NCI-H345 treated with DMSO at 0.1 percent for 48 hours (cell line): ENCODE data around the gene LRRC32.

Source experiments
- DNase-seq: peaks from one replicate; lab custom pipeline; 2025; ENCODE audit not compliant: unreplicated experiment; lab: John Stamatoyannopoulos, UW

Gene LRRC32

DNA sequence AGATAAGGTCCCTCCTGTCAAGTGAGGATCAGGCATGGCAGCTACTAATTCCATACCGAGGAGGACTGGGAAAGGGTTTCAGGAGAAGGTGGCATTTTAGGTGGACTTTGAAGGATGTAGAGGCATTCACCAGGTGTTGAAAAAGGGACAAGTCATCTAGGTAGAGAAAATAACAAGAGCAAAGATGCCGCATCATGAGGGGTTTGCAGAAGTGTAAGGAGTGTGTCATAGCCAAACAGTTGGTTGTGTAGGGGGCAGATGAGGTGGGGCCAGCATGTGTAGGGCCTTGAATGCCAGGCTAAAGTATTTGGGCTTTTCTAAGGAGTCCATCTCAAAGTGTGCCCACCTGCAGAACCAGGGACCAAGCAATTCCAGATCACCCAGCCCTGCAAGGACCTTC, 11.6 kb upstream of the LRRC32 start:
- DNase-seq, result no peak

DNA sequence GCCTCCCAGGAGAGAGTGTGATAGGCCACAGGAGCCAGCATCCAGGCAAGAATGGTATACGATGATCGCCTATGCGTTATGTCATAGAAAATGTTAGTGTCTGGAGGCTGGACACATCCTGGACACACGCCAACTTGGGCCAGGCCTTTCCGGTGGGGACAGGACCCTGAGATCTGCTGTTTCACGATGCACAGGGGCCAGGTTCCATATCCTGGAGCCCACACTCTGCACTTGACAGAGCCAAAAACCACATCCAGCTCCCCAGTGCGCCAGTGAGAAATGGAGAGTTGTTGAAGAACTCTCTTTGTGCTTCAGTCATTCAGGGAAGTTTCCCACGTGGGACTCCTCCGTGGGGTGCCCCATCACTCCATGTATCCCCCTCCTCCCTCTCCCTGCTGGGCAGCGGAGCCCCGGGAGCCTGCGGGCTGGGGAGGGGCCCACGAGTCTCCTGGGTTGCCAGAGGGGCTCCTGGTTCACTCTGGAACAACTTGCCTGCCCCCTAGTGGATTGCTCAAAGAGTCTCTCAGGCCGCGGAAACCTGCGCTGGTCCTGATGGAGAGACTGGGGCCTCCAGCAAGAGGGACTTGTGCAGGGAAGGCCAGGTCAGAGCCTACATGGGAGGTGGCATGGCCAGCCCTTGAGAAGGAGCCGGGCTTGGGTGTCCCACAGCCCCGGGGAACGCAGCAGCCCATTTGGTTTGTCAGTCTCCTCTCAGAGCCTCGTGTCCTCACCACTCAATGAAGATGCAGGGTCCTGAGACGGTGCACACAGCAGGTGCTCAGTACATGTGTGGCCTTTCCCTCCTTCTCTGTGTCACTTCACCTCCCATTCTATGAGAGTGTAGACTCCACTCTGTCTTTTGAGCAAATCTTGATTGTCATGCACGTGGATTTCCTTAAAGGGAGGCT, 10.2 kb upstream of the LRRC32 start:
- peak; percentile 48 for DNase-seq

DNA sequence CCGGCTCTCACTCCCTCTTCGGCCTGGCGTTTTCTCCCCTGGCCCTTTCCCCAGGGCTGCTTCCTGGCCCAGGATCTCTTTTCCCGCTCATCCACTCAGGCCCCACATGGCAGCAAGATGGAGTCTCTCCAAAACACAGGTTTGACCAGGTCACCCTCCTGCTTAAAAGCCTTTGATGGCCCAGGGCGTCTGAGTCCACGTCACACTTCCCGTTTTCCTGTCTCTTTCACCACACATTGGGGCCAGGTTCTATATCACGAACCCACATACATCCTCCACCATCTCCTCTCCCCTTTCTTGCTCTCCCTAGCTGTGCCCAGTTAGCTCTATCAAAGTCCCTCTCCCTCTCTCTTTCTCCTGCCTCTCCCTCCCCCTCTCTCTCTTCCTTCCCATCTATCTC, 7.8 kb upstream of the LRRC32 start:
- no peak for DNase-seq

DNA sequence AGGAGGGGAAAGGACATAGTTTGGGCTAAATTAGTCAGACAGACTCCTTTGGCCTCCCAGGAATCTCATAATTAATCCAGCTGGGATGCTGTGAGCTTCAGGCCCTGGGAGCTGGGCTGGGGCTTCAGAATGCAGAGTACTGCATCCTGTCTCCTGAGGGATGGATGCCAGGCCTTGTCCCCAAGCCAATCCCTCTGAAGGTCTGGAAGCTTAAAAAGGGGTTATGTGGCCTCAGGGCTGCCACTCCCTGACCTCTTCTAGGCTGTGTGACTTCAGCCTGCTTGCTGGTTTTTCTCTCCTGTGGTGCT, 6.9 kb upstream of the LRRC32 start:
- DNase-seq, result no peak

DNA sequence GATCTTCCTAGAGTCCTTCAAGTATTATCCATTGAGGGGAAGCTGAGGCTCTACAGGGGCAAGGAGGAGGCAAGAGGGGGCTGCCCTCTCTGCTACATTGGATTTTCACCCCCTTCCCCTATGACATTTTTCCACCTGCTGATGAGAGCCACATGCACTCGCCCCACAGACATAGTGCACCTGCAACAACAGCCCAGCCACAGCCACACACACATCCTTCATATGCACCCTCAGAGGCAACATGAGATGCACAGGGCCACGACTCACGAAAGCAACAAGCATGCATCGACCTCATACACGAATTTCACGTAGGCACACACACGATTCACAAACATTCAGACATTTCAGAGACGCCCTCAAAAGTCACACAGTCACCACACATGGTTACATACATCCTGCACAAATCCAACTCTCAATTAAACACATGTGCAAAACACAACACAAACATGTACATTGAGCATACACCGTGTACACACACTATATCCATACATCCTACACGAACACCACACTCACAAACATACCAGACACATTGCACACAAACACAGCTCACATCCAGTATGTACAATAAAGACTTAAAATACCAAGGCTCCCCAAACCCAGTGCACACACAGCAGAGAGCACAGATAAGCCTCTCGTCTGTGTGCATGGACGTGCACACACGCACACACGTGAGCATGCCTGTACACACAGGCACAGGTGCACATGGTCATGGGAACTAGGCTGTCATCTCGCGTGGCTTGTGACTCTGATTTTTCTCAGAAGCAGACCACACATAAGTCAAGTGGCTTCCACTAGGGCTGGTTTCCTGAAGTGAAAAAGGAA, 6.3 kb upstream of the LRRC32 start:
- DNase-seq, result no peak

DNA sequence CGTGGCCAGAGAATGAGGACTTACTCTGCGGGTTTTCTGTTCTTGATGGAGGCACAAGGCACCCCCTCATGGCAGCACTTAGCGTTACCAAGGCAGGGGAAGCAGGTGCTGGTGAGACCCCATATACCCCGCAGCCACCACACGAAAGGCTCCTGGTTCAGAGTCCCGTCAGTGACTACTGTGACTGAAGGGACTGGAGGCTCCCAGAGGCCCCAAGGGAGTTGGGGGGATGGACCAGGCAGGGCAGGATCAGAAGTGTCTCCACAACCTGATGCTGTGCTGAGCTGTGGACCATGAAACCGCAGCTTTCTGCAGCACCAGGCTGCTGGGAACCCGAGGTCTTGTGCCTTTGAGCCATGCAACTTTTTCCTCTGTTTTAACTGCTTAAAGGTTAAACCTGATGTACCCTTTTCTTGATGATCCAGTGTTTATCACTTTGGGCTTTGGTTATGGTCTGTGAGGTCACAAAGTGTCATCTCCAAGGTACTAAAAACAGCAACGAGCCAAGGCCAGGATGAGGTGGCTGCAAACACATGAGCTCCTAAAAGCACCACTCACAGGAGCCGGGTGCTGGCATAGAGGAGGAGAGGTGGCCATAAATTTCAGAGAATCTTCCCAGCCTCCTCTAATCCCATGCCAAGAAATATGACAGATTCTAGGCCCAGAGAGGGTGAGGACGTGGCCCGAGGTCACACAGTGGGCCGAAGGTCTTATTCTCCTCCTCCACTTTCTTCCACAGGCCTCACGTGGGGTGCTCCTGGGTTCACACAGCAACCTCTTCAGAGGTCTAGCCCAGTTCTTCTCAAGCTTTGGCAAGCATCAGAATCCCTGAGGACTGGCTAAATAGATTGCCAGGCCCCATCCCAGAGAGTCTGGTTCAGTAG, 4.2 kb upstream of the LRRC32 start:
- no peak for DNase-seq

DNA sequence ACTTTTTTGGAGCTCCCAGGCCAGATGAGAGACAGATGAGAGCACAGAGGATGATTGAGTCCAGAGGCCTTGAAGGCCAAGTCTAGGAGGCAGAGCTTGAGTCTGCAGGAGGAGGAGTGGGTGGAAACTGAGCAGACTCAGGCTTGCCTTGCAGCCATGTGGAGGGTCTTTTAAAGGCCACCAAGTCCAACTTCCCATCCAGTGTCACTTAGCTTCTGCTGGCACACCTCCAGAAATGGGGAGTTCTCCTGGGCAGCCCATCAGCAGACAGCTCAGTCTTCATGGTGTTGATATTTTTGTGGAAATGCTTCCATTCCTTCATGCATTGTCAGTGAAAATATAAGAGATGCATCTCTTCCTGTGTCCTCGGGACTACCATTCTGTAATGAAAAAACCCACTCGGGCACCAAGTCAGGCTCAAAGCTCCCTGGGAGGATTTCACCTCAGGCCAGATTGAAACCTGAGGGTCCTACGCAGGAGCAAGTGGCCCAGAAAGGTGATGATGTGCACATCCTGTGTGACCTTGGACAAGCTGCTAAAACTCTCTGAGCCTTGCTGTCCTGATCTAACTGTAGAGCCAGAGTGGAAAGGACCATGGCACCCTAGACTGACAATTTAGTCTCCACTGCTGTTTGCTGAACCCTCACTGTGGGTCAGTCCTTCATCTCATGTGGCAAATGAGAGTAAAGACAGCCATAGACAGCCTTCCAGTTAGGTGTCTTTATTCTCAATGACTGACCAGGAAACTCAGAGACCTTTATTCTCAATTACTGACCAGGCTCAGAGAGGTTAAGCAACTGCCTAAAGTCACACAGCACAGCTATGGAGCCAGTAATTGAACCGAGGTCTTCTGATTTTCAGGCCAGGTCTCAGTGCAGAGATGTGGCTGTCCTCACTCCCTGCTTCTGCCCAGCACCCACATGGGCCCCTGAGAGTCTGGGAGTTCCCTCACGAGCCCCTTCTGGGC, 2.9 kb upstream of the LRRC32 start:
- no peak for DNase-seq

DNA sequence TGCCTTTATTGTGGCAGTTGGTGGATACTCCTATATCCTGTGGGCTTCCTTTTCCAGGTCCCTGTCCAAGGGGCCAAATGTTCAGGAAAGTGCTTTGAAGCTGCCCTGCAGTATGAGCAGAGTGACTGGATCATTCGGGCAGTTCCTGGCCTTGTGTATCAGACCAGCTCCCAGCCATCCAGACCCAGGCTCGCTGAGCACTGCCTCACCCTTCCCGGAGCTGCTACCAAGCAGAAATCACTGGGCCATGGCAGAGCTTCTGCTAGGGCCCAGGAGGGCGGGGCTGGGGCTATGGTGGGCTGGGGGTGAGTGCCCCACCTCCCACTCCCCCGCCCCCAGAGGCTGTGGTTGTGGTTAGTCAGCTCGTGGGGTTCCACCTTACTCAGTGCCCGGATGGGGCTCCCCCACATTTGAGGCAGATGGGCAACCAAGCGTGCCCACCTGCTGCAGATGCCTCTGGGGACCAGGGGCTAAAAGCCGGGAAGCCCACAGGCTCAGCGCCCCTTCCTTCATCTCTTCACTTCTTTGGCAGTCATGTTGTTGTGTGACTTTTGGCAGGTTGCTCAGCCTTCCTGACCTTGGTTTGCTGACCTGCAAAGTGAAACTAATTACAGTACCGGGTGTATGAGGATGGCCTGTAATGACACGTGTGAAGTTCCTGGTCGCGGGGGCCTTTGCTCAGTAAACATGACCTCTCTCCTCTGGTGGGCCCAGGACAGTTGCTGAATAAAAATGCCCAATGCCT, 2.1 kb upstream of the LRRC32 start:
- DNase-seq, result no peak

DNA sequence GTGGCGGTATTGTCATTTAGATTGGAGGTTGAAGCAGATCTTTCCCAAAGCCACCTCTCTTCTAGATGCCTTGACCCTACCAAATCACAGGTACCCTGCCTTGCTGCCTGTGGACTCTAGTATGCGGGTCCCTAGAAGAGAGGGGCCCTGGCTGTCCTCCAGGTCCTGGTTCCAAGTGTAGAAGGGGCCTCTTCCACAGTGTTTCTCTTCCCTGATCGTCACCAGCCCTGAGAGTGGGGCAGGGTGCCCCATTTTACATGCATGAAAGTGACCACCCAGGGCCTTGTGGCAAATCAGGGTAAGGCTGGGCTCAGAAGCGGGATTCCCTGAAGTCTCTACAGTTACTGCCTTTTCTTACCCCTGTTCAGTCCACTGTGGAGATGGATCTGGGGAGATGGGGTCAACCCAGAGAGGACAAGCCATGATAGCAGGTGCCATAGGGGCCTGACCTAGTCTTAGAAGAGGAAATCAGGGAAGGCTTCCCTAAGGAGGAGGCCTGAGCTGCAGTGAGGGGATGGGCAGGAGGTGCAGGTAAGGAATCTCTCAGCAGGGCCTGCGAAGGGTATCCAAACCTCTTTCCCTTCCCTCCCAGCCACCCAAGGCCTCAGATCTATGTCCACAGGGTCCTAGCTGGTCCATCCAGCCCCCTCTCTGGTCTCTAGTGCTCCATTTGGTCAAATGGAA, 1.2 kb upstream of the LRRC32 start:
- DNase-seq, result no peak

DNA sequence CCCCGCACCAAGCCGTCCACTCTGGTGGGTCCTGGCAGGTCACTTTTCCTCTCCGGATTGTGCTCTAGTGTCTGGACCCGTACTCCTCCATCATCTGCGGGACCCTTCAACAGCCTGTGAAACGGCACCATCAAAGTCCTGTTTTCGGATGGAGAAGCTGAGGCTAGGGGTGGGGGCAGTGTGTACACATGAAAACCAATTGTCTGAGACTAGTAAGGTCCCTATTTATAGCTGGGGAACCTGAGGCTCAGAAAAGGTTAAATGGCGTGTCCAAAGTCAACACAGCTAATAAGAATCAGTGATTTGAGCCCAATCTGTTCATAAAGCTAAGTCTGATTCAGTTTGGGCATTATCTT, 668 bp upstream of the LRRC32 start:
- no peak for DNase-seq

DNA sequence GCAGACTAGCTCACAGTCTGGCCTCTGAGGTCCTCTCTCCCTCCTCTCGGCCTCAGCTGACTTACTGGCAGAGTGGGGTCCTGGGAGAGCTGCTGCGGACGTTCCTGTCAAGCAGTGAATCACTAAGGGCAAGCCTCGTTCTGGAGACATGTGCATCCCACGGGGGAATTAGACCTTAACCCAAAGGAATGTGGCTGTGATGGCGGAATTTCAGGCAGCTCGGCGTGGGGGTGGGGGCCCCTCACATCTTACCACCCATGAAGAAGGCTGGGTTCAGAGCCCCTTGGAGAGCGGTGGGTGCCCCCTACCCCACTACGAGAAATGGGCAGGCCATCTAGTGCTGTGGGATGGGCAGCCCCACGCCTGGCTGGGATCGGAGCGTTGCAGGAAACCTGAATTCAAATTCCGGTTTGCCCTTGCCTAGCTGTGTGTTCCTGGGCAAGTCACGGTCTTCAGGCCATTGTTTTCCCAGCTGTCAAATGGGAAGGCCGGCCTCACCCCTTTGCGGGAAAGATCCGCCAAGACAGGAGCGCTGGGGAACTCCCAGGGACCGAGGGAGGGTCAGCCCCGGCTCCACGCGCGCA, 554 bp downstream of the LRRC32 start:
- no peak for DNase-seq

DNA sequence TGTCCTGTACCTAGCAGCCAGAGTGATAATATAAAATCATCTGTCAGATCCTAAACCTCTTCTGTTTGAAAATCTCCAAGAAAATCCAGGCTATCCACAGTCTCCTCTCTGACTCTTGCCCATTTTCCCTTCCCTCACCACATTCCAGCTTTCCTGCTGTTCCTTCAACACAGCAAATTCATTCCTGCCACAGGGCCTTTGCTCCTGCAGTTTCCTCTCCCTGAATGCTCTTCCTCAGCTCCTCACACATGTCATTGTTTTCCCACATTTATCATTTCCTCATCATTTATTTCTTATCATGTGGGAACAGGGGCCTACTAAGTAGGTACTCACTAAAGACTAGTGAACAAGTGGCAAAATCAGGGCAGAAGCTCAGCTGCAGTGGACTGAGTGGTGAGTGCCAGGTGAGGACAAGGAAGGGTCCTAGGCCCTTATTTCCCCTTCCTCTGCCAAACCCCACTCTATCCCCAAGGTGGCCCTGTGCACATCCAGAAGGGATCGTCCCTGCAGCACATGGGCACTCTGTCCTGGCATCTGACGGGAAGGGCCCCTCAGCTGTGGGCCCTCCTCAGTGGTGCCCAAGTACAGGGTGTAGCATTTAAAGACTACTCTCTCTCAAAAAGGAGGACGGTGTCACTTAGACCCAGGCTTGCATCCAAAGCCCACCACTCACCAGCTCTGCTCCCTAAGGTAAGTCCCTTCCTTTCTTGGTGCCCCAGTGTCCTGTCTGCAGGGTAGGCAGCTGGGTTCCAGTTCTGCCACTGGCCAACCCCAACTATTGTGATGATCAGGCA, 2.0 kb downstream of the LRRC32 start:
- DNase-seq, result no peak

DNA sequence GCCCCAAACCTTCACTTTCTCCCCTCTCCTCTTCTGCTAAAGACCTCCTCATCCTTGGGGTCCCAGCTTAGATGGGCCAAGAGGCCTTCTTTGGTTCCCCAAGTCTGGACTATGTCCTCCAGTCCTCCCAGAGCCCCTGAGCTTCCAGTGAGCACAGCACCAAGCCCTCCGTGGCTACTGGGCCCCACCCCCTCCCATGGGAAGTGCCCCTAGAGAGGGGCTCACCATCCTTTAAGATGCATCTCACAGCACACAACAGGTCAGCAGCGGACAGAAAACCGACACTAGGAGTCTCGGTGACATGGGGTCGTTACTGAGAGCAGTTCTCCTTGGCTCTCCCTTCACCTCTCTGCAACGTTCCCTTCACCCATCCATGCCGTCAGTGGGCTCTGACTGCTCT, 2.7 kb downstream of the LRRC32 start:
- DNase-seq, result no peak

DNA sequence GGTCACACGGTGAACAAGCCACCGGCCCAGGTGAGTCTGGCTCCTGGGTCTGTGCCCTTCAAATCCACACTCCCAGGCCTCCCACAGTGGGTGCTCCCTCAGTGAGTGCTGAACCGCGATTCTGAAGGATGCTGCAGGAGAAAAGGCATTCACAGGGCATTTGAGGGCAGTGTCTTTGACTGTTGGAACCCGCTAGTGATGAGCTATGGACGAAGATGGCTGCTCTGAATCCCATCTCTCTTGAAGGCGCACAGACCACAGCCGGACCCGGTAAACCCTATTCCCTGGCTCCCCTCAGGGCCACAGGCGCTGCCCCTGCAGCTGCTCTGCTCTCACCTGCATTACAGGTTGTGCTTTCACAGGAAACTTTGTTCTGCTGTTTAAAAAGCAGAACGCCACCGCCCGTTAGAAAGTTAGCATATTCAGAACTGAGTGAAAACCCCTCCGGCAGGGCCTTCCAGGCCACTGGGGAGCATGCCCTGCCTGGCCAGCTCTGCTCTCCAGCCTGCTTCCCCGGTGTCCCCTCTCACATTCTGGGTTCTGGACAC, 3.2 kb downstream of the LRRC32 start:
- no peak for DNase-seq

DNA sequence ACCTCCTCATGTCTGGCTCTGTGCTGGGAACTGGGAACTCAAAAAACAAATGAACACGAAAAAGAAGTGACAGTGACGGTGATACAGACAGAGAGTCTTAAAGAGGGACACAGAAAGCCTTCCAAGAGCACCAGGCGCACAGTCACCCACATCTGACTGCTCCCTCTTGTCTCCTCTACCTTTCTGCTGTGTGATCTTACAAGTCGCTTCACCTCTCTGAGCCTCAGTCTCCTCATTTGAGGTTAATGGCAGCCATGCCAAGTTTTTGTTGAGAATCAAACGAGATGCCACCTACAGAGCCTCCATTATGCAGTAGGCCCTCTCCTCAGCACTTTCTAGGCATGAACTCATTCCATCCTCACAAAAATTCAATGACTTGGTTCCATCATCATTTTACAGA, 3.7 kb downstream of the LRRC32 start:
- DNase-seq, result no peak

DNA sequence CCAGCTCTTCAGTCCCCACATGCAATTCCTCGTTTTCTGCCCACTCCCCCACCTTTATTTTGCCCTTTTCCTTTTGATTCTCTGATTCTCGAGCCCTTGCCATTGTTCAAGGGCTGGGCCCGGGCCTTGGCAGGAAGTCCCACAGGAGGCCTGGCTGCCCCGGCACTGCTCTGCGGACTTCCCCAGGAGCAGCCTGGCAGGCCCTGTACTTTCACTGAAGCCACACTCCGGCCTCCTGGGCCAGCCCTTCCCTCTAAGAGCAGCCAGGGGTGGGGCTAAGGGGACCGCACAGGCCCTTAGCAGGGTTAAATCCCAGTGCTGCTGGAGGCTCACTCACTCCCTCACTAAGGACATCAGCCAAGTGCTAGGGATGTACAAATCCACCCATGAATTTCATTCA, 4.1 kb downstream of the LRRC32 start:
- DNase-seq, result no peak

DNA sequence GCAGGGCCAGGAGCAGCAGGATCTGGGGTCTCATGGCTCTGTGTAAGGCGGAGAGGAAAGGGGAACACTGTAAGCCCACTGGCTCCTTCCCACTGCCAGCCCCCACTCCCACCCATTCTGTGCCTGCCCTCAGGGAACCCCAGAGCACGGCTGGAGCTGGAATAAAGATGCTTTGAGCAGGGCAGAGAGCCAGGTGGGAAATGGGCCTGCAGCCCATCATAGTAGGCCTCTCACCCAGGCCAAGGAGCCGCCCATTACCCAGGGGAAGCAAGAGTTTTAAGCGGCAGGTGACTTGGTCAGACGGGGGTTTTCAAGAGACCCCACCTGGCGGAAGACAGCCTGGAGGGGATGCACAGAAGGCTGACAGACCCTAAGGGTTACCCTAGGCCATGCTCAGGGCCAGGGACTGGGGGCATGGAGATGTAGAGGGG, 4.6 kb downstream of the LRRC32 start:
- no peak for DNase-seq

DNA sequence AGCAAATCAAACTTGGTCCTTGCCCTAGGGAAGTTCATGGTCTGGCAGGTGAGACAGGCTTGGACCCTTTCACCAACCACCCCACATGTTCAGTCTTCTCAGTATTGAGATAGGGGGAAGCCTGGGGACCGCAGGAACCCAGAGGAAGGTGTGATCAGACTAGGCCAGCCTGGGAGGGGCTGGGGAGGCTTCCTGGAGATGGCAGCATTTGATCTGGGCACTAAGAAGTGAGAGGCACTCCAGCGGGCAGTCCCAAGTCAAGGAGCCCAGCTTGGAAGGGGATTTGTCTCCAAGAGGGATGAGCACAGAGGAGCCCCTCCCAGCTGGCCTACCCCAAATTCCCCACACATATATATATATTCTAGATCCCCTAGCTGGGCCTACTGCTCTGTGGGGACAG, 5.4 kb downstream of the LRRC32 start:
- DNase-seq, result no peak
